Activated CD8-positive, alpha-beta T cell treated with anti-CD3 and anti-CD28 coated beads for 36 hours (primary cell): Measurements from ENCODE around the gene VAPB. TPM values are rescaled to one million over a fixed set of nuclear protein-coding genes. Genes with fewer than 3 reads are reported as not detected.

ENCODE experiments used
- ATAC-seq: fragments of 200-7000 bp; cut with Tn5 transposase; one replicate; pipeline ENCODE4 v1.10.0; 2021; ENCODE audit warnings: mild to moderate bottlenecking, moderate library complexity
- CTCF ChIA-PET: fragments of 350-600 bp; sonication (Branson Sonifier 250); formaldehyde crosslinking; loops from one replicate; lab custom pipeline; 2021; ENCODE audit warnings: antibody characterized with exemption; lab: Charles Lee
- POLR2A ChIA-PET: fragments of 350-600 bp; sonication (Branson Sonifier 250); formaldehyde crosslinking; loops from one replicate; lab custom pipeline; 2021; ENCODE audit warnings: antibody characterized with exemption; lab: Charles Lee
- DNase-seq: peaks from one replicate; pipeline ENCODE4 v3.0.0-alpha.2; 2020
- H3K27ac Mint-ChIP-seq: one replicate; pipeline ENCODE4 v1.8.0; 2021; ENCODE audit warnings: mild to moderate bottlenecking, mixed read lengths
- H3K27me3 Mint-ChIP-seq: one replicate; pipeline ENCODE4 v1.8.0; 2021; ENCODE audit warnings: mixed read lengths
- H3K36me3 Mint-ChIP-seq: one replicate; pipeline ENCODE4 v1.8.0; 2021; ENCODE audit warnings: low read depth, mixed read lengths
- H3K4me1 Mint-ChIP-seq: one replicate; pipeline ENCODE4 v1.8.0; 2021; ENCODE audit warnings: low read depth, mixed read lengths
- H3K4me3 Mint-ChIP-seq: one replicate; pipeline ENCODE4 v1.8.0; 2021; ENCODE audit warnings: mild to moderate bottlenecking, moderate library complexity, mixed read lengths
- H3K9me3 Mint-ChIP-seq: one replicate; pipeline ENCODE4 v1.8.0; 2021; ENCODE audit warnings: mixed read lengths
- intact Hi-C: fragments of 100-400 bp; cut with micrococcal nuclease; formaldehyde crosslinking; loops from one replicate; pipeline ENCODE4 v1.10.0; 2022
- total RNA-seq, 2 experiments: library from RNA; stranded (reverse); gene quantifications; one replicate each; pipeline ENCODE4 v1.2.3, GENCODE V29; 2021
- TF ChIP-seq, protein P1 (sequence below): fragments of 200-600 bp; IDR thresholded peaks from one replicate; pipeline ENCODE4 v1.8.0; 2022; ENCODE audit warnings: antibody characterized with exemption, mild to moderate bottlenecking

Gene VAPB
- total RNA-seq, 2 experiments from 2014 or later, result 46.3 to 46.8 TPM

- Mint-ChIP-seq H3K4me1 (peaks cover 9% of the 10 kb centered on the region), H3K27ac (no peak overlapping the region), H3K9me3 (no peaks in the 10 kb centered on the region), H3K36me3 (peaks cover 19% of the 10 kb centered on the region), H3K27me3 (no peaks in the 10 kb centered on the region), H3K4me3 (no peak overlapping the region)
- CTCF ChIA-PET, result interaction anchor here (1.3 kb wide), 1 partner anchor 129 kb away, joined by 4 read pairs; no protein-coding TSS in a partner anchor
- intact Hi-C loops, result no loop called here
- POLR2A ChIA-PET, result interaction anchor here (0.7 to 1.5 kb wide), 4 partner anchors 16 to 115 kb away, joined by 3 to 4 read pairs (median 3); no protein-coding TSS in a partner anchor
- no peak for DNase-seq
- TF ChIP-seq, protein P1, sequence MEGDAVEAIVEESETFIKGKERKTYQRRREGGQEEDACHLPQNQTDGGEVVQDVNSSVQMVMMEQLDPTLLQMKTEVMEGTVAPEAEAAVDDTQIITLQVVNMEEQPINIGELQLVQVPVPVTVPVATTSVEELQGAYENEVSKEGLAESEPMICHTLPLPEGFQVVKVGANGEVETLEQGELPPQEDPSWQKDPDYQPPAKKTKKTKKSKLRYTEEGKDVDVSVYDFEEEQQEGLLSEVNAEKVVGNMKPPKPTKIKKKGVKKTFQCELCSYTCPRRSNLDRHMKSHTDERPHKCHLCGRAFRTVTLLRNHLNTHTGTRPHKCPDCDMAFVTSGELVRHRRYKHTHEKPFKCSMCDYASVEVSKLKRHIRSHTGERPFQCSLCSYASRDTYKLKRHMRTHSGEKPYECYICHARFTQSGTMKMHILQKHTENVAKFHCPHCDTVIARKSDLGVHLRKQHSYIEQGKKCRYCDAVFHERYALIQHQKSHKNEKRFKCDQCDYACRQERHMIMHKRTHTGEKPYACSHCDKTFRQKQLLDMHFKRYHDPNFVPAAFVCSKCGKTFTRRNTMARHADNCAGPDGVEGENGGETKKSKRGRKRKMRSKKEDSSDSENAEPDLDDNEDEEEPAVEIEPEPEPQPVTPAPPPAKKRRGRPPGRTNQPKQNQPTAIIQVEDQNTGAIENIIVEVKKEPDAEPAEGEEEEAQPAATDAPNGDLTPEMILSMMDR, result no peak
- ATAC-seq, result no peak
Measured at GRCh38 chr20:58360936-58361335, 28.1 kb upstream of the VAPB start.

DNA sequence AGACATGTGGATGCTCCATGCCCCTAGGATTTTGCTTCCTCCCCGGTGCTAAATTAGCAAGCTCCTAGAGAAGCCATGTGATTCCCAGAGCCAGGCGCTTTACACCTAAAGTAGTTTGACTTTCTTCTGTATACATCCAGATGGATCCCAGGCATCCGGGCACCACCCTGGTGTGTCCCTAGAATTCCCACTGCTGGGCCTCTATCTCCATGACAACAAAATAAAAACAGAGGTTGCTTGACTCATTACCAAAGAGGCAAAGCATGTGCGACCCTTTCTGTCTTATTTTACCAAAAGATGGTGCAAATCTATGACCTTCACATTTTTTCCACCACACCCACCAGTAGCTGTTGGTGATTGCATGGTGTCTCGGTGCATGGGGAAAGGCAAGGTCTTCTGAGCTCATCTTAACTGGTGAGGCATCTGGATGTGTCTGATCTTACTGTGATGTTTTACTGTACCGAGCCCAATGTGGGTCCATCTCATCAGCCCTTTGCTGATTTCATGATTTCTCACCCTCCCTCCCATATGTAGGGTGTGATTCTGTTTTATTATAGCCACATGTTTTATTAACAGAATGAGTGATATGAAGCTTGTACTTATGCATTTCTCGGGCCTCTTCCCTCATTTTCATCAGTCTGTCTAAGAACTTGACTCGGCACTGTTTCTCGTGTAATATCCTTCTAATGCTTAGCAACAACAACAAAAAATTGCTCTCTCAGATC is 27.4 kb upstream of the VAPB start:
- Mint-ChIP-seq H3K27me3 (no peaks in the 10 kb centered on the region), H3K4me1 (peaks cover 12% of the 10 kb centered on the region), H3K9me3 (no peaks in the 10 kb centered on the region), H3K36me3 (peaks cover 19% of the 10 kb centered on the region), H3K27ac (peak overlapping the region; percentile 44), H3K4me3 (no peak overlapping the region)
- ATAC-seq (peak; percentile 56), DNase-seq (peak; percentile 31)
- ChIA-PET POLR2A (interaction anchor here (0.7 to 1.5 kb wide), 3 partner anchors 16 to 116 kb away, joined by 3 to 4 read pairs (median 3); no protein-coding TSS in a partner anchor), CTCF (interaction anchor here (0.9 kb wide), 1 partner anchor 72 kb away, joined by 3 read pairs; no protein-coding TSS in a partner anchor)
- intact Hi-C loops, result no loop called here
- TF ChIP-seq, protein P1, result no peak

DNA sequence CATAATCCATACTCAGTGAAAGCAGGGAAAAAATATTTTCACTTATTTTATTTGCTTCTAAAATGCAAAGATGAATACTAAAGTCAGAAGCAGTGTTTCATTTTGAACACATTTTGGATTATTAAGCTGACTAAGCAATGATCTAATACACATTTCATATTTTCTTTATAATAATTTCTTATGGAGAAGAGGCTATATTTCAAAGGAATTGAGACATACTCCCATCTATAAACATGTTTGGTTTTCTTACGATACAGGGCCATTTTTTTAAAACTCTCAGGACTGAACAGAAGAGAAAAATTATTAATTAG is 26.9 kb upstream of the VAPB start:
- TF ChIP-seq, protein P1, result no peak
- ATAC-seq, result no peak
- Mint-ChIP-seq H3K9me3 (no peaks in the 10 kb centered on the region), H3K36me3 (peaks cover 17% of the 10 kb centered on the region), H3K27me3 (no peaks in the 10 kb centered on the region), H3K4me1 (peaks cover 12% of the 10 kb centered on the region), H3K4me3 (no peak overlapping the region), H3K27ac (peak overlapping the region; percentile 29)
- no peak for DNase-seq
- intact Hi-C loops, result no loop called here
- POLR2A ChIA-PET, result interaction anchor here (1.3 to 1.6 kb wide), 3 partner anchors 17 to 116 kb away, joined by 3 to 4 read pairs (median 3); no protein-coding TSS in a partner anchor
- CTCF ChIA-PET, result interaction anchor here (0.9 to 1.8 kb wide), 2 partner anchors 58 to 72 kb away, joined by 3 to 4 read pairs; no protein-coding TSS in a partner anchor

GRCh38 chr20:58362970-58363369 is 26.1 kb upstream of the VAPB start:
- Mint-ChIP-seq H3K4me1 (peaks cover 12% of the 10 kb centered on the region), H3K36me3 (peaks cover 14% of the 10 kb centered on the region), H3K4me3 (no peak overlapping the region), H3K27me3 (no peaks in the 10 kb centered on the region), H3K27ac (peak overlapping the region; percentile 3), H3K9me3 (no peaks in the 10 kb centered on the region)
- intact Hi-C loops, result no loop called here
- ChIA-PET CTCF (interaction anchor here (1.4 to 1.8 kb wide), 2 partner anchors 15 to 57 kb away, joined by 3 to 4 read pairs; no protein-coding TSS in a partner anchor), POLR2A (interaction anchor here (0.7 to 1.6 kb wide), 2 partner anchors 23 to 53 kb away, joined by 3 read pairs; no protein-coding TSS in a partner anchor)
- TF ChIP-seq, protein P1, result no peak
- DNase-seq (no peak), ATAC-seq (no peak)

- no peak overlapping the region for H3K4me3 Mint-ChIP-seq
- ATAC-seq (no peak), DNase-seq (no peak)
- peaks cover 8% of the 10 kb centered on the region for H3K4me1 Mint-ChIP-seq
- no peaks in the 10 kb centered on the region for H3K27me3 Mint-ChIP-seq
- CTCF ChIA-PET, result interaction anchor here (1.4 kb wide), 1 partner anchor 129 kb away, joined by 4 read pairs; no protein-coding TSS in a partner anchor
- POLR2A ChIA-PET, result interaction anchor here (1.0 kb wide), 1 partner anchor 9 kb away, joined by 3 read pairs; no protein-coding TSS in a partner anchor
- H3K9me3 Mint-ChIP-seq, result no peaks in the 10 kb centered on the region
- no peak overlapping the region for H3K27ac Mint-ChIP-seq
- peaks cover 10% of the 10 kb centered on the region for H3K36me3 Mint-ChIP-seq
- TF ChIP-seq, protein P1, result no peak
- intact Hi-C loops, result no loop called here
Measured at GRCh38 chr20:58366866-58367265, 22.2 kb upstream of the VAPB start.
